CD4-positive, alpha-beta T cell (primary cell): ENCODE data around the gene CRIP2. TPM values are rescaled to one million over a fixed set of nuclear protein-coding genes. Genes with fewer than 3 reads are reported as not detected.
A peak's percentile ranks its signal among the peaks of the same experiment; 100 is the strongest.

Experiments
- ATAC-seq: fragments of 200-7000 bp; cut with Tn5 transposase; one replicate; pipeline ENCODE4 v1.10.0; 2022; ENCODE audit warnings: mild to moderate bottlenecking; ENCODE audit not compliant: poor library complexity
- CTCF ChIA-PET: fragments of 350-600 bp; sonication (Branson Sonifier 250); formaldehyde crosslinking; loops from one replicate; lab custom pipeline; 2021; ENCODE audit warnings: antibody characterized with exemption, inconsistent platforms; lab: Charles Lee
- POLR2A ChIA-PET: fragments of 350-600 bp; sonication (Branson Sonifier 250); formaldehyde crosslinking; loops from one replicate; lab custom pipeline; 2021; ENCODE audit warnings: antibody characterized with exemption, inconsistent platforms; lab: Charles Lee
- DNase-seq, 14 experiments: peaks; one replicate each; pipeline ENCODE4 v3.0.0-alpha.2; 2013 to 2020; ENCODE audit warnings: mixed read lengths in 2 of 14
- H3K27ac ChIP-seq, 2 donors: one replicate each; pipeline versions ENCODE4 v1.5.1 to v1.7.0; 2013; ENCODE audit warnings: low read length in 2 of 2, low read depth in 1 of 2, mild to moderate bottlenecking in 1 of 2
- H3K27me3 ChIP-seq, 2 experiments: 1 replicate in 1 of 2; 2 replicates in 1 of 2; pipeline versions ENCODE4 v1.6.1 to v1.7.0; 2013; ENCODE audit warnings: low read length in 2 of 2, control low read depth in 1 of 2, mild to moderate bottlenecking in 1 of 2, moderate library complexity in 1 of 2; ENCODE audit not compliant: insufficient read depth in 2 of 2, control insufficient read depth in 1 of 2
- H3K36me3 ChIP-seq: one replicate; pipeline ENCODE4 v1.6.1; 2013; ENCODE audit warnings: low read length, control low read depth; ENCODE audit not compliant: insufficient read depth
- H3K4me1 ChIP-seq: one replicate; pipeline ENCODE4 v1.6.1; 2013; ENCODE audit warnings: low read length, control low read depth; ENCODE audit not compliant: insufficient read depth
- H3K4me3 ChIP-seq: one replicate; pipeline ENCODE4 v1.5.1; 2013; ENCODE audit warnings: mild to moderate bottlenecking, low read length, moderate library complexity
- H3K9me3 ChIP-seq, 2 experiments: 1 replicate in 1 of 2; 2 replicates in 1 of 2; pipeline versions ENCODE4 v1.6.1 to v1.7.0; 2013; ENCODE audit warnings: low read length in 2 of 2, mild to moderate bottlenecking in 2 of 2, control low read depth in 1 of 2, moderate library complexity in 1 of 2; ENCODE audit not compliant: control insufficient read depth in 1 of 2, insufficient read depth in 1 of 2
- H3K27ac Mint-ChIP-seq: one replicate; pipeline ENCODE4 v1.8.0; 2020; ENCODE audit warnings: mixed read lengths
- H3K27me3 Mint-ChIP-seq: one replicate; pipeline ENCODE4 v1.8.0; 2021; ENCODE audit warnings: mixed read lengths
- H3K36me3 Mint-ChIP-seq: one replicate; pipeline ENCODE4 v1.8.0; 2021; ENCODE audit warnings: low read depth, mixed read lengths
- H3K4me1 Mint-ChIP-seq: one replicate; pipeline ENCODE4 v1.8.0; 2021; ENCODE audit warnings: low read depth, mixed read lengths
- H3K4me3 Mint-ChIP-seq: one replicate; pipeline ENCODE4 v1.8.0; 2020; ENCODE audit warnings: mild to moderate bottlenecking, mixed read lengths
- H3K9me3 Mint-ChIP-seq: one replicate; pipeline ENCODE4 v1.8.0; 2020; ENCODE audit warnings: mixed read lengths
- intact Hi-C, 2 experiments: fragments of 100-400 bp; cut with DNase I in 1 of 2; cut with micrococcal nuclease in 1 of 2; formaldehyde crosslinking; loops; one replicate each; pipeline versions ENCODE4 v1.15.1 to v1.9.0; 2023 to 2025; cut with DNase I, micrococcal nuclease
- total RNA-seq, 174 experiments: library from RNA in 2 of 174; stranded (reverse) in 2 of 174; gene quantifications; one replicate each; pipeline ENCODE4 v1.2.3 and lab custom pipeline; 2021 to 2026
- TF ChIP-seq, protein P1 (sequence below): fragments of 200-600 bp; IDR thresholded peaks from one replicate; pipeline ENCODE4 v1.8.0; 2022; ENCODE audit warnings: antibody characterized with exemption, mild to moderate bottlenecking

CRIP2 gene
- total RNA-seq, 2 experiments from 2014 or later = 62.5 to 68.3 TPM

DNA sequence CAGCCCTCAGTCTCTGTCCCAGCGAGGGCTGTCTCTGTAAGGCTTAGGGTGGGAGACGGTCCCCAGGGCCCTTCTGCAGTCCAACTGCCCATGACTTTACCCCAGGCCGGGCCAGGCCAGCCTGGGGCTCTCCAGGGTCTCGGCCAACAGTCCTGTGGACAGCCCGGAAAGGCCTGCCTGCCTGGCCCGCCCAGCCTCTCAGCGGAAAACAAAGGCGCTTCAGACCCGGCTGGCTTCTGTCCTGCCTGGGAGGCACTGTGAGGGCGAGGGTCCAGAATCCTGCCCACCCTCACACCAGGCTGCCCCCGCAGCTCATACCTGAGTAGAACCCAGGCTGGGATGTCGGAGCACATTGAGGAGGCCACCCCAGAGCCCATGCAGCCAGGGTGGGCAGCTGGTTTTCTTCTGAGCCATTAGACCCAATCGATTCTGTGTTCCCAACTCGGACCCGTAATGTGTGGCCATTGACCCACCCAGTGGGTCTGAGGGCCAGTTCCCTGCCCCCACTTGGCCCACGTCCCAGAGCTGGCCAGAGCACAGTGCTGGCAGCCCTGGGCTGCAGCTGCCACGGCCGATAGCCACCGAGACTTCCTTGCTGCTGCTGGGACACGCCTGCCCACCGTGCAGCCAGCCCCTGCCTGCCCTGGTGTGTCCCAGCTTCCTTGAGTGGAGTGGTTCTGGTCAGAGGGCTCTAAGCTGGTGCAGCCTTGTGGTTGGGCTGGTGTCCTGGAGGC is 1.6 kb downstream of the CRIP2 start:
- intact Hi-C loops = no loop called here
- Mint-ChIP-seq H3K27ac (peak overlapping the region; percentile 72), H3K27me3 (no peaks in the 10 kb centered on the region), H3K9me3 (no peaks in the 10 kb centered on the region), H3K4me3 (peak overlapping the region; percentile 84), H3K36me3 (no peaks in the 10 kb centered on the region), H3K4me1 (peaks cover 35% of the 10 kb centered on the region)
- TF ChIP-seq, protein P1, sequence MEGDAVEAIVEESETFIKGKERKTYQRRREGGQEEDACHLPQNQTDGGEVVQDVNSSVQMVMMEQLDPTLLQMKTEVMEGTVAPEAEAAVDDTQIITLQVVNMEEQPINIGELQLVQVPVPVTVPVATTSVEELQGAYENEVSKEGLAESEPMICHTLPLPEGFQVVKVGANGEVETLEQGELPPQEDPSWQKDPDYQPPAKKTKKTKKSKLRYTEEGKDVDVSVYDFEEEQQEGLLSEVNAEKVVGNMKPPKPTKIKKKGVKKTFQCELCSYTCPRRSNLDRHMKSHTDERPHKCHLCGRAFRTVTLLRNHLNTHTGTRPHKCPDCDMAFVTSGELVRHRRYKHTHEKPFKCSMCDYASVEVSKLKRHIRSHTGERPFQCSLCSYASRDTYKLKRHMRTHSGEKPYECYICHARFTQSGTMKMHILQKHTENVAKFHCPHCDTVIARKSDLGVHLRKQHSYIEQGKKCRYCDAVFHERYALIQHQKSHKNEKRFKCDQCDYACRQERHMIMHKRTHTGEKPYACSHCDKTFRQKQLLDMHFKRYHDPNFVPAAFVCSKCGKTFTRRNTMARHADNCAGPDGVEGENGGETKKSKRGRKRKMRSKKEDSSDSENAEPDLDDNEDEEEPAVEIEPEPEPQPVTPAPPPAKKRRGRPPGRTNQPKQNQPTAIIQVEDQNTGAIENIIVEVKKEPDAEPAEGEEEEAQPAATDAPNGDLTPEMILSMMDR = no peak
- Histone ChIP-seq H3K4me3 (peak overlapping the region; percentile 44), H3K27ac (no peak overlapping the region), H3K27me3 (peaks cover 10% of the 10 kb centered on the region in 2 experiments), H3K9me3 (peaks cover 0 to 22% of the 10 kb centered on the region in 2 experiments), H3K4me1 (peaks cover 78% of the 10 kb centered on the region), H3K36me3 (no peaks in the 10 kb centered on the region)
- ATAC-seq (no peak), DNase-seq (peak in 1 of 14 experiments; percentile 30)
- POLR2A ChIA-PET = interaction anchor here (1.0 to 7.7 kb wide), 3 partner anchors 14 to 184 kb away, joined by 3 to 154 read pairs (median 4); partner anchors contain the start of genes PACS2 and TEDC1
- CTCF ChIA-PET = interaction anchor here (2.7 kb wide), 1 partner anchor 14 kb away, joined by 12 read pairs; no protein-coding TSS in a partner anchor

DNA sequence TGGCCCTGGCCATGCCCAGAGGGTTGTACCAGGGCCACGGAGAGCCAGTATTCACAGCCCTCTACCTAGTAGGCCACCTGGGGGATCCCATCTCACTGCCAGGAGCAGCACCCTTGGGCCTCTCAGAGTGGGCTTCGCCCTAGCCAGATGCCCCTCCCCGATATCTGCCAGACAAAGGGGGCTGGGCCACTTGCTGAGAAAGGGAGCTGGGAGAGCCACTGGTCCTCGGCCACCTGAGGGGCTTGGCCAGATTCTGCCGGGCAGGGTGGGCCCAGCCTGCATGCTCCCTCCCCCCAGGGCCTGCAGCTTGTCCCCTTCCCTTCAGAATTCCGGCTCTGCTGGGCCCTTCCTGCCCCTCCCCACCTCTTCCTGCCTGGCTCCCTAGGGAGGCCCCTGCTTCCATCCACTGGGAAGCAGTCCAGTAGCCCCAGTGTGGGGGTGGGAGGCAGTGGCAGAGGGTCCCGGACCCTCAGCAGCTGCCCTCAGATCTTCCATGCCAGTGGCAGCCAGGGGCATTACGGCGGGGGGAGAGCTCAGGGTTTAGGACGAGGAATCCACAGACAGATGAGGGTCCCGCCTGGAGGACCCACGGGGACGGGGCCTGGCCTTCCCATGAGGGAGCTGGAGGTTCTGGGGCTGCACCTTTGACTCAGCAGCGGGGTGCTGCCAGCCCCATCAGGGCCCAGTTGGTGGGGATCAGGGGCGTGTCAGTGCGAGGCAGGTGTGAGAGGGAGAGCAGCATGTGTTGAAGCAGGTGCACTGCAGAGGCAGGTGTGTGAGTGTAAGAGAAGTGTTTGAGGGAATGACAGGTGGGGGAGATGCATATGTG is 2.4 kb downstream of the CRIP2 start:
- Histone ChIP-seq H3K36me3 (no peaks in the 10 kb centered on the region), H3K4me3 (no peak overlapping the region), H3K9me3 (peaks cover 0 to 22% of the 10 kb centered on the region in 2 experiments), H3K27me3 (peaks cover 10% of the 10 kb centered on the region in 2 experiments), H3K4me1 (peaks cover 86% of the 10 kb centered on the region), H3K27ac (no peak overlapping the region)
- Mint-ChIP-seq H3K9me3 (no peaks in the 10 kb centered on the region), H3K27me3 (no peaks in the 10 kb centered on the region), H3K4me3 (peak overlapping the region; percentile 84), H3K27ac (peak overlapping the region; percentile 72), H3K4me1 (peaks cover 39% of the 10 kb centered on the region), H3K36me3 (peaks cover 4% of the 10 kb centered on the region)
- CTCF ChIA-PET = interaction anchor here (0.6 to 2.7 kb wide), 2 partner anchors 13 to 419 kb away, joined by 3 to 12 read pairs; no protein-coding TSS in a partner anchor
- DNase-seq (peak in 1 of 14 experiments; percentile 13), ATAC-seq (no peak)
- TF ChIP-seq, protein P1 = no peak
- intact Hi-C loops = no loop called here
- POLR2A ChIA-PET = interaction anchor here (1.0 to 7.7 kb wide), 3 partner anchors 13 to 185 kb away, joined by 3 to 154 read pairs (median 4); partner anchors contain the start of genes PACS2 and TEDC1
